HepG2 (cell line): ENCODE data around the gene GRIN3B.

Experiments
- CTCF ChIP-seq: sonication (generic); formaldehyde crosslinking; IDR thresholded peaks from 2 replicates; pipeline ENCODE4 v1.5.0; 2020; ENCODE audit warnings: mild to moderate bottlenecking, missing genetic modification reagents, moderate library complexity
- DZIP1 ChIP-seq: sonication (generic); formaldehyde crosslinking; IDR thresholded peaks from 2 replicates; pipeline ENCODE4 v1.5.0; 2020; ENCODE audit warnings: mild to moderate bottlenecking, missing genetic modification reagents
- GATA4 ChIP-seq: sonication (generic); IDR thresholded peaks from 2 replicates; pipeline ENCODE4 v1.6.1; 2016; ENCODE audit warnings: antibody characterized with exemption, low read depth, borderline replicate concordance
- HBP1 ChIP-seq: IDR thresholded peaks from 2 replicates; pipeline ENCODE4 v1.6.1; 2016; ENCODE audit warnings: low read depth, control low read depth
- IKZF5 ChIP-seq: IDR thresholded peaks from 2 replicates; pipeline ENCODE4 v1.6.1; 2018; ENCODE audit warnings: missing genetic modification reagents, mild to moderate bottlenecking, missing compliant biosample characterization
- POGK ChIP-seq: sonication (generic); formaldehyde crosslinking; conservative IDR thresholded peaks from 2 replicates; pipeline ENCODE4 v1.8.0; 2022; ENCODE audit warnings: mild to moderate bottlenecking, moderate library complexity, missing genetic modification reagents
- PRDM10 ChIP-seq: sonication (generic); formaldehyde crosslinking; IDR thresholded peaks from 2 replicates; pipeline ENCODE4 v1.4.0; 2020; ENCODE audit warnings: low read depth, missing genetic modification reagents
- TBL1XR1 ChIP-seq: fragments of 150-350 bp; IDR thresholded peaks from 2 replicates; pipeline ENCODE4 v1.6.1; 2014; ENCODE audit warnings: borderline replicate concordance, low read length; ENCODE audit not compliant: partially characterized antibody
- ZBTB26 ChIP-seq: IDR thresholded peaks from 2 replicates; pipeline ENCODE4 v1.6.1; 2016; ENCODE audit warnings: missing compliant biosample characterization, missing genetic modification reagents, borderline replicate concordance
- ZBTB8A ChIP-seq: sonication (generic); formaldehyde crosslinking; IDR thresholded peaks from 2 replicates; pipeline ENCODE4 v1.4.0; 2020; ENCODE audit warnings: mild to moderate bottlenecking, low read depth, missing genetic modification reagents, borderline replicate concordance
- ZNF138 ChIP-seq: sonication (generic); formaldehyde crosslinking; IDR thresholded peaks from 2 replicates; pipeline ENCODE4 v1.5.0; 2020; ENCODE audit warnings: mild to moderate bottlenecking, low read depth, missing genetic modification reagents
- ZNF180 ChIP-seq: sonication (generic); formaldehyde crosslinking; IDR thresholded peaks from 2 replicates; pipeline ENCODE4 v1.4.0; 2020; ENCODE audit warnings: low read depth, missing genetic modification reagents, borderline replicate concordance
- ZNF639 ChIP-seq: conservative IDR thresholded peaks from 2 replicates; pipeline ENCODE4 v1.6.1; 2018; ENCODE audit warnings: missing genetic modification reagents

- TF ChIP-seq ZBTB8A (CRISPR knock-in tag) (no peak), ZNF639 (no peak), IKZF5 (CRISPR knock-in tag) (no peak), DZIP1 (no peak), GATA4 (no peak), ZBTB26 (CRISPR knock-in tag) (no peak), CTCF (CRISPR knock-in tag) (no peak), ZNF138 (no peak), ZNF180 (CRISPR knock-in tag) (no peak), POGK (no peak), PRDM10 (CRISPR knock-in tag) (no peak), TBL1XR1 (no peak), HBP1 (CRISPR knock-in tag) (no peak)
These were observed 26.3 kb upstream of the GRIN3B start for GRCh38 chr19:973726-974563.
